ENCODE results near the gene PPAT. TPM values are rescaled to one million over a fixed set of nuclear protein-coding genes. Genes with fewer than 3 reads are reported as not detected.

PPAT gene
- total RNA-seq, 4 donors from 2014 or later = 2.6 to 5.4 (median 3.9) TPM

- intact Hi-C loops (cut with DNase I; ENCODE audit: low total_unique reads) (loop anchor here (2.0 to 10.0 kb wide), 2 partner anchors 21 to 79 kb away; no protein-coding TSS in a partner anchor), in situ Hi-C loops (cut with MboI; ENCODE audit: low sequenced_read_pairs in 4 of 4) (loop anchor here in 1 of 4 donors (25.0 kb wide), 1 partner anchor 522 kb away; the partner anchor contains the start of genes NOA1 and POLR2B)
- Histone ChIP-seq H3K27me3 (no peaks in the 10 kb centered on the region), H3K9me3 (no peaks in the 10 kb centered on the region), H3K36me3 (peaks cover 0 to 24% of the 10 kb centered on the region in 2 donors), H3K4me3 (peak overlapping the region; percentile 91 to 100 (median 100)), H3K4me1 (peaks cover 38 to 41% of the 10 kb centered on the region in 2 donors), H3K27ac (no peak overlapping the region)
- DNase-seq (no peak), ATAC-seq (no peak)
- TF ChIP-seq POLR2A (IDR thresholded peaks at IDR 0.05) (no peak), CTCF (IDR thresholded peaks at IDR 0.05 in 4 of 5, conservative IDR thresholded peaks at IDR 0.05 in 1 of 5) (no peak)
These were observed 30.3 kb upstream of the PPAT start for GRCh38 chr4:56465599-56466295.

GRCh38 chr4:56464581-56464980, 29.2 kb upstream of the PPAT start:
- Histone ChIP-seq H3K4me1 (peaks cover 37 to 41% of the 10 kb centered on the region in 2 donors), H3K4me3 (no peak overlapping the region), H3K27ac (no peak overlapping the region), H3K36me3 (peaks cover 0 to 31% of the 10 kb centered on the region in 2 donors), H3K9me3 (no peaks in the 10 kb centered on the region), H3K27me3 (no peaks in the 10 kb centered on the region)
- in situ Hi-C loops (cut with MboI; ENCODE audit: low sequenced_read_pairs in 4 of 4) = loop anchor here in 1 of 4 donors (25.0 kb wide), 1 partner anchor 523 kb away; the partner anchor contains the start of genes NOA1 and POLR2B
- TF ChIP-seq POLR2A (IDR thresholded peaks at IDR 0.05) (no peak), CTCF (IDR thresholded peaks at IDR 0.05 in 4 of 5, conservative IDR thresholded peaks at IDR 0.05 in 1 of 5) (no peak)
- ATAC-seq (no peak), DNase-seq (no peak)
- intact Hi-C loops (cut with DNase I; ENCODE audit: low total_unique reads) = loop anchor here (2.0 to 10.0 kb wide), 2 partner anchors 20 to 80 kb away; no protein-coding TSS in a partner anchor

GRCh38 chr4:56463711-56464110, 28.3 kb upstream of the PPAT start:
- peaks cover 0 to 39% of the 10 kb centered on the region in 2 donors for H3K36me3 ChIP-seq

GRCh38 chr4:56462157-56462556, 26.7 kb upstream of the PPAT start:
- Histone ChIP-seq H3K4me3 (no peak overlapping the region), H3K4me1 (peaks cover 23 to 26% of the 10 kb centered on the region in 2 donors), H3K9me3 (no peaks in the 10 kb centered on the region), H3K27ac (no peak overlapping the region), H3K27me3 (no peaks in the 10 kb centered on the region), H3K36me3 (peaks cover 0 to 40% of the 10 kb centered on the region in 2 donors)
- TF ChIP-seq CTCF (IDR thresholded peaks at IDR 0.05 in 4 of 5, conservative IDR thresholded peaks at IDR 0.05 in 1 of 5) (no peak), POLR2A (IDR thresholded peaks at IDR 0.05) (no peak)
- DNase-seq = no peak
- intact Hi-C loops (cut with DNase I; ENCODE audit: low total_unique reads) (loop anchor here (10.0 kb wide), 1 partner anchor 83 kb away; no protein-coding TSS in a partner anchor), in situ Hi-C loops (cut with MboI; ENCODE audit: low sequenced_read_pairs in 4 of 4) (loop anchor here in 1 of 4 donors (25.0 kb wide), 1 partner anchor 525 kb away; the partner anchor contains the start of genes NOA1 and POLR2B)
- no peak for ATAC-seq

More at GRCh38 chr4:56463711-56464110, 28.3 kb upstream of the PPAT start:
- intact Hi-C loops (cut with DNase I; ENCODE audit: low total_unique reads) (loop anchor here (2.0 to 10.0 kb wide), 2 partner anchors 19 to 81 kb away; no protein-coding TSS in a partner anchor), in situ Hi-C loops (cut with MboI; ENCODE audit: low sequenced_read_pairs in 4 of 4) (loop anchor here in 1 of 4 donors (25.0 kb wide), 1 partner anchor 524 kb away; the partner anchor contains the start of genes NOA1 and POLR2B)
- no peak overlapping the region for H3K27ac ChIP-seq
- H3K4me1 ChIP-seq = peaks cover 29 to 32% of the 10 kb centered on the region in 2 donors
- no peaks in the 10 kb centered on the region for H3K9me3 ChIP-seq
- ATAC-seq = no peak
- no peaks in the 10 kb centered on the region for H3K27me3 ChIP-seq
- DNase-seq = no peak
- TF ChIP-seq POLR2A (IDR thresholded peaks at IDR 0.05) = no peak
- TF ChIP-seq CTCF (IDR thresholded peaks at IDR 0.05 in 4 of 5, conservative IDR thresholded peaks at IDR 0.05 in 1 of 5) = no peak
- H3K4me3 ChIP-seq = no peak overlapping the region
